ENCODE measurements around the gene PITPNC1. TPM values are rescaled to one million over a fixed set of nuclear protein-coding genes. Genes with fewer than 3 reads are reported as not detected.
"Not testable (repeated sequence)": the region's sequence is repeated elsewhere in the genome, so short reads cannot be mapped to it uniquely, and the experiment has no call there.

Gene PITPNC1
- total RNA-seq, 1 experiment from 2014 or later, result 10.4 TPM

- no peak for DNase-seq (ENCODE audit: low read depth)
Observed at GRCh38 chr17:67369676-67370075, 7.4 kb upstream of the PITPNC1 start.

GRCh38 chr17:67372751-67373150, 4.3 kb upstream of the PITPNC1 start:
- DNase-seq (ENCODE audit: low read depth), result no peak

GRCh38 chr17:67374329-67375053, 2.6 kb upstream of the PITPNC1 start:
- DNase-seq (ENCODE audit: low read depth), result peak; percentile 72

GRCh38 chr17:67375054-67375427, 2.0 kb upstream of the PITPNC1 start:
- no peak for DNase-seq (ENCODE audit: low read depth)

- DNase-seq (ENCODE audit: low read depth), result no peak
Observed at GRCh38 chr17:67375716-67376115, 1.4 kb upstream of the PITPNC1 start.

- peak; percentile 19 for DNase-seq (ENCODE audit: low read depth)
Observed at GRCh38 chr17:67376415-67376736, 705 bp upstream of the PITPNC1 start.

- peak; percentile 17 for DNase-seq (ENCODE audit: low read depth)
Observed at GRCh38 chr17:67377488-67378453, 690 bp downstream of the PITPNC1 start.

- DNase-seq (ENCODE audit: low read depth), result peak; percentile 79
Observed at GRCh38 chr17:67378454-67379250, 1.6 kb downstream of the PITPNC1 start.

GRCh38 chr17:67379251-67379630, 2.2 kb downstream of the PITPNC1 start:
- no peak for DNase-seq (ENCODE audit: low read depth)

GRCh38 chr17:67381929-67382257, 4.8 kb downstream of the PITPNC1 start:
- no peak for DNase-seq (ENCODE audit: low read depth)

GRCh38 chr17:67385122-67385988, 8.3 kb downstream of the PITPNC1 start:
- DNase-seq (ENCODE audit: low read depth), result no peak

GRCh38 chr17:67386965-67387551, 10.0 kb downstream of the PITPNC1 start:
- DNase-seq (ENCODE audit: low read depth), result peak; percentile 56

GRCh38 chr17:67388536-67388935, 11.5 kb downstream of the PITPNC1 start:
- not testable (repeated sequence) for DNase-seq (ENCODE audit: low read depth)

GRCh38 chr17:67388986-67389385, 11.9 kb downstream of the PITPNC1 start:
- no peak for DNase-seq (ENCODE audit: low read depth)

GRCh38 chr17:67390006-67390645, 13.0 kb downstream of the PITPNC1 start:
- DNase-seq (ENCODE audit: low read depth), result no peak

- DNase-seq (ENCODE audit: low read depth), result peak; percentile 90
Observed at GRCh38 chr17:67390646-67391361, 13.7 kb downstream of the PITPNC1 start.

GRCh38 chr17:67392111-67392510, 15.0 kb downstream of the PITPNC1 start:
- DNase-seq (ENCODE audit: low read depth), result no peak

GRCh38 chr17:67393809-67394397, 16.8 kb downstream of the PITPNC1 start:
- no peak for DNase-seq (ENCODE audit: low read depth)

- DNase-seq (ENCODE audit: low read depth), result no peak
Observed at GRCh38 chr17:67399676-67400075, 22.6 kb downstream of the PITPNC1 start.
